Measurements from ENCODE around the gene PCAT6.

The PCAT6 gene

DNA sequence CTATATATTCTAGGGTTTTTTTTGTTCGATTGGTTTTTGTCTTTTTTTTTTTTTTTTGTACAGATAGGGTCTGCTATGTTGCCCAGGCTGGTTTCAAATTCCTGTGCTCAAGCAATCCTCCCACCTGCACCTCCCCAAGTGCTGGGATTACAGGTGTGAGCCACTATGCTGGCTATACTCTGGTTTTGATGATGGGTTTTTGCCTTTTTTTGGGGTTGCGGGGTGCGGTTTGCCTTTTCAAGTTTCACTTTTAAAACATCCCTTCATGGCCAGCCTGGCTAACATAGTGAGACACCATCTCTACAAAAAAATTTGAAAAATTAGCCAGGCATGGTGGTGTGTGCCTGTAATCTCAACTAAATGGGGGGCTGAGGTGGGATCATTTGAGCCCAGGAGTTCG lies 12.5 kb upstream of the PCAT6 start:
- Histone ChIP-seq H3K27me3 (ENCODE audit: control insufficient read depth in 1 of 2, insufficient read depth in 2 of 2, low read length in 2 of 2) (no peaks in the 10 kb centered on the region), H3K9ac (ENCODE audit: low read length) (no peak overlapping the region), H3K9me3 (ENCODE audit: low read length) (no peaks in the 10 kb centered on the region), H3K27ac (ENCODE audit: low read depth, low read length) (no peak overlapping the region), H3K4me3 (ENCODE audit: low read depth in 1 of 2, low read length in 2 of 2) (no peak overlapping the region), H3K36me3 (ENCODE audit: insufficient read depth, low read length) (no peaks in the 10 kb centered on the region), H3K4me1 (ENCODE audit: insufficient read depth, low read length) (no peaks in the 10 kb centered on the region)

DNA sequence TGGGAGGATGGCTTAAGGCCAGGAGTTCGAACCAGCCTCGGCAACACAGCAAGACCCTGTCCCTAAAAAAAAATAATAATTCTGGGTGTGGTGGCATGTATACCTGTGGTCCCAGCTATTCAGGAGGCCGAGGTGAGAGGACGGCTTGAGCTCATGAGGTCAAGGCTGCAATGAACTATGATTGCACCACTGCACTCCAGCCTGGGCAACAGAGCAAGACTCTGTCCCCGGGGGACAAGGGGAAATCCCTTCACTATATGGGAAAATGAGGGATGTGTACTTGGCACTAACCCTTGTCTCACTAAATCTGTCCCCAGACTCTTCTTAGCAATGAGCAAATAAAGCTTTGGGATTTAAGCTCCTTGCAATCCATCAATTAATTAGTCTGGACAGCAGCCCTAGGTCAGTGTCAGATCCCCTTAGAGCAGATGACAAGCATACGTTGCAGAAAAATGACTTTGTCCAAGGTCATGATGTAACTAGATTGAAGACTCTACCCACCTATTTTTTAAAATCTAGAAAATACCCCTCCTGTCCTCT lies 11.9 kb upstream of the PCAT6 start:
- no peak overlapping the region for H3K4me3 ChIP-seq (ENCODE audit: low read depth in 1 of 2, low read length in 2 of 2)
- no peaks in the 10 kb centered on the region for H3K27me3 ChIP-seq (ENCODE audit: control insufficient read depth in 1 of 2, insufficient read depth in 2 of 2, low read length in 2 of 2)
- H3K36me3 ChIP-seq (ENCODE audit: insufficient read depth, low read length) = no peaks in the 10 kb centered on the region
- H3K9me3 ChIP-seq (ENCODE audit: low read length) = no peaks in the 10 kb centered on the region
- no peak overlapping the region for H3K9ac ChIP-seq (ENCODE audit: low read length)
- no peaks in the 10 kb centered on the region for H3K4me1 ChIP-seq (ENCODE audit: insufficient read depth, low read length)
- H3K27ac ChIP-seq (ENCODE audit: low read depth, low read length) = no peak overlapping the region

DNA sequence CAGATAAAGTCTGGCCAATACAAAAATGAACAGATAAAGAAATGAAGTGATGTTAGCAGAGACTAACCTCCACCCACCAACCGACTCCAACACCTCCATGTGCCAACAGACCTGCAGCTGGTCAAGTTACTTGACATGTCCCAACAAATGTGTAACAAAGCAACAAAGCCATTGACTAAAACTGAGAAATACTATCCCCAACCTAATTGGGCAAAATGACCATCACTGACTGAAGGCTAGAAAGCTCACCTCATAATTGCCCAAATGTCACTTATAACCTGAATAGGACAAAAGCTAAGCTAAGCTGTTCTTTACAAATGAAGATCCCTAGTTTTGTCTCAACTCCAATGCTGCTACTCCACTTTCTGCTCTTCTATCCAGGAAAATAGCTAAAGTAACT lies 10.0 kb upstream of the PCAT6 start:
- Histone ChIP-seq H3K4me1 (ENCODE audit: insufficient read depth, low read length) (peaks cover 5% of the 10 kb centered on the region), H3K9me3 (ENCODE audit: low read length) (no peaks in the 10 kb centered on the region), H3K27me3 (ENCODE audit: control insufficient read depth in 1 of 2, insufficient read depth in 2 of 2, low read length in 2 of 2) (no peaks in the 10 kb centered on the region), H3K27ac (ENCODE audit: low read depth, low read length) (no peak overlapping the region), H3K36me3 (ENCODE audit: insufficient read depth, low read length) (no peaks in the 10 kb centered on the region), H3K4me3 (ENCODE audit: low read depth in 1 of 2, low read length in 2 of 2) (no peak overlapping the region), H3K9ac (ENCODE audit: low read length) (no peak overlapping the region)

DNA sequence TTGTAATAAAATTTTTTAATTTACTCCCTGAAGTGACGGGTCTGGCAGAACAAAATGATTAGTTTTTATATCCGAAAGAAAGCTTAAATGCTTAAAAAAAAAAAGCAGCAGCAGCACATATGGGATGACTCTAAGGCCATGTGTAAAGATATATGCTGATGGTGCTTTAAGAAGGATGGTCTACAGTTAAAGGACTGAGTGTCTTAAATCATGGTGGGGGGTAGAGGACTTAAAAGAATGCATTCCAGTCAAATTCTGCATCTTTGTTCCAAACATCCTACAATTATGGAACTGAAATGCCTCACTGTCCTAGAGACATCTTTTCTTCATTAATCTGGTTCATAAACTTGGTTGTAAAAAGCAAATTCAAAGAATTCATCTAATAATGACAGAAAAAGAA lies 9.6 kb upstream of the PCAT6 start:
- peaks cover 9% of the 10 kb centered on the region for H3K4me1 ChIP-seq (ENCODE audit: insufficient read depth, low read length)
- H3K9me3 ChIP-seq (ENCODE audit: low read length) = no peaks in the 10 kb centered on the region
- no peaks in the 10 kb centered on the region for H3K27me3 ChIP-seq (ENCODE audit: control insufficient read depth in 1 of 2, insufficient read depth in 2 of 2, low read length in 2 of 2)
- no peak overlapping the region for H3K9ac ChIP-seq (ENCODE audit: low read length)
- H3K4me3 ChIP-seq (ENCODE audit: low read depth in 1 of 2, low read length in 2 of 2) = no peak overlapping the region
- H3K27ac ChIP-seq (ENCODE audit: low read depth, low read length) = no peak overlapping the region
- H3K36me3 ChIP-seq (ENCODE audit: insufficient read depth, low read length) = no peaks in the 10 kb centered on the region

DNA sequence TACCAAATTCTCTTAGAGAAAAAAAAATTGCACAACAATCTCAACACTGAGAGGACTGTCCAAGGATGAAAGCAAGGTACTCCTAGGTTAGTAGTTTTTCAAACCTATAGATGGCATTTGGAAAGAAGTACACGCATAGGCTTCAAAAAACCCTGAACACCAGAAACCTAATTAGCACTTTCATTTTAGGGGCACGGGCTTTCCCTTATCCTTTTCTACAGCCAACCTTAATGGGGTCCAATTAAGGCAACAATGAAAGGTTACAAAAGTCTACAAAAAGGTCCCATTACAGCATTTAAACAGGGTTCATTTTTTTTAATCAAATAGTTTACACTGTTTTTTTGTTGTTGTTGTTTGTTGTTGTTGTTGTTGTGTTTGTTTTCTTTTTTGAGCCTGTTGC lies 8.7 kb upstream of the PCAT6 start:
- peaks cover 13% of the 10 kb centered on the region for H3K4me1 ChIP-seq (ENCODE audit: insufficient read depth, low read length)
- no peaks in the 10 kb centered on the region for H3K36me3 ChIP-seq (ENCODE audit: insufficient read depth, low read length)

DNA sequence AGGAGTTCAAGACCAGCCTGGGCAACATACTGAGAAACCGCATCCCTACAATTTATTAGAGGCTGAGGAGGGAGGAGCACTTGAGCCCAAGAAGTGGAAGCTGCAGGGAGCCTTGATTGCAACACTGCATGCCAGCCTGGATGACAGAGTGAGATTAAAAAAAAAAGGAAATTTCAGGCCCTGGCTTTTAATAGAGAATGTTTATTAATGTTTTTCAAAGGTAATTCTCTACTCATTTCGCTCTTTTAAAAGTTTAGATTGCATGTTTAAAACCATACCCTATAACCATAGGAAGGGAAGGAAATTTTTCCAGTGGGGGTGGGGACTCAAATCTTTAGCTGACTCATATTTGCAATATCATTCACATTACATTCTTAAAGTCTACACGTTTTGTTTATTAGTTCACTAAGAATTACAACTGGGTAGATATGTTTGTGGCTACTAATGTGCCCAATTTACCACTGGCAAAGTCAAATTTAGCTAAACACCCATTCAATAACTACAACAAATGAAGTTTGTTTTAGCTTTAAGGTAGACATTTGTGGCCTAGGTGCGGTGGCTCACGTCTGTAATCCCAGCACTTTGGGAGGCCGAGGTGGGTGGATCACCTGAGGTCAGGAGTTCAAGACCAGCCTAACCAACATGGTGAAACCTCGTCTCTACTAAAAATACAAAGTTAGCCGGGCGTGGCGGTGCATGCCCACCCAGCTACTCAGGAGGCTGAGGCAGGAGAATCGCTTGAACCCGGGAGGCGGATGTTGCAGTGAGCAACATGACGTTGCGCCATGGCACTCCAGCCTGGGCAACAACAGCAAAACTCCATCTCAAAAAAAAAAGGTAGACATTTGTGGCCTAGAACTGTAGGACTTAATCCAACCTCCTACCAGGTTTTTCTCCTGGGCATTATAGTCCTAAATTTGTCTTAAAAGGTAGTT lies 7.5 kb upstream of the PCAT6 start:
- Histone ChIP-seq H3K36me3 (ENCODE audit: insufficient read depth, low read length) (no peaks in the 10 kb centered on the region), H3K27me3 (ENCODE audit: control insufficient read depth in 1 of 2, insufficient read depth in 2 of 2, low read length in 2 of 2) (no peaks in the 10 kb centered on the region), H3K9me3 (ENCODE audit: low read length) (no peaks in the 10 kb centered on the region), H3K4me3 (ENCODE audit: low read depth in 1 of 2, low read length in 2 of 2) (no peak overlapping the region), H3K27ac (ENCODE audit: low read depth, low read length) (no peak overlapping the region), H3K4me1 (ENCODE audit: insufficient read depth, low read length) (peaks cover 13% of the 10 kb centered on the region), H3K9ac (ENCODE audit: low read length) (no peak overlapping the region)

More for the DNA sequence above, 8.7 kb upstream of the PCAT6 start:
- H3K9ac ChIP-seq (ENCODE audit: low read length) = no peak overlapping the region
- no peaks in the 10 kb centered on the region for H3K27me3 ChIP-seq (ENCODE audit: control insufficient read depth in 1 of 2, insufficient read depth in 2 of 2, low read length in 2 of 2)
- no peak overlapping the region for H3K4me3 ChIP-seq (ENCODE audit: low read depth in 1 of 2, low read length in 2 of 2)
- no peaks in the 10 kb centered on the region for H3K9me3 ChIP-seq (ENCODE audit: low read length)
- H3K27ac ChIP-seq (ENCODE audit: low read depth, low read length) = no peak overlapping the region

DNA sequence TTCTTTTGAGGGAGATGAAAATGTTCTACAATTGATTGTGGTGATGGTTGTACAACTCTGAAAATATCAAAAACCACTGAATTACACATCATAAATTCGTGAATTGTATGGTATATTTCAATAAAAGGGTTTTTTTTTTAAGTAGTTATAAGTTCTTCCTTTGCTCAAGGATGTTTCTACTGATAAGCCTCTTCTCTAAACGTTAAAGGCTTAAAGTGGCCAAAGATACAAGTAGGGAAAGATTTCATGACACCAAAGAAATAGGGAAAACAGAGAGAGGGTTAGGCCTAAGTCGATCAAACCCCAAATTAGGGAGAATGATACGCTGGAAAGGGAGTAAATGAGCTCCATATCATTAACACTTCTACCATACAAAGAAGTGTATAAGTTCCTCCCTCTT lies 6.6 kb upstream of the PCAT6 start:
- Histone ChIP-seq H3K27me3 (ENCODE audit: control insufficient read depth in 1 of 2, insufficient read depth in 2 of 2, low read length in 2 of 2) (no peaks in the 10 kb centered on the region), H3K9me3 (ENCODE audit: low read length) (no peaks in the 10 kb centered on the region), H3K36me3 (ENCODE audit: insufficient read depth, low read length) (no peaks in the 10 kb centered on the region), H3K4me1 (ENCODE audit: insufficient read depth, low read length) (peaks cover 13% of the 10 kb centered on the region), H3K9ac (ENCODE audit: low read length) (no peak overlapping the region), H3K4me3 (ENCODE audit: low read depth in 1 of 2, low read length in 2 of 2) (no peak overlapping the region), H3K27ac (ENCODE audit: low read depth, low read length) (no peak overlapping the region)

DNA sequence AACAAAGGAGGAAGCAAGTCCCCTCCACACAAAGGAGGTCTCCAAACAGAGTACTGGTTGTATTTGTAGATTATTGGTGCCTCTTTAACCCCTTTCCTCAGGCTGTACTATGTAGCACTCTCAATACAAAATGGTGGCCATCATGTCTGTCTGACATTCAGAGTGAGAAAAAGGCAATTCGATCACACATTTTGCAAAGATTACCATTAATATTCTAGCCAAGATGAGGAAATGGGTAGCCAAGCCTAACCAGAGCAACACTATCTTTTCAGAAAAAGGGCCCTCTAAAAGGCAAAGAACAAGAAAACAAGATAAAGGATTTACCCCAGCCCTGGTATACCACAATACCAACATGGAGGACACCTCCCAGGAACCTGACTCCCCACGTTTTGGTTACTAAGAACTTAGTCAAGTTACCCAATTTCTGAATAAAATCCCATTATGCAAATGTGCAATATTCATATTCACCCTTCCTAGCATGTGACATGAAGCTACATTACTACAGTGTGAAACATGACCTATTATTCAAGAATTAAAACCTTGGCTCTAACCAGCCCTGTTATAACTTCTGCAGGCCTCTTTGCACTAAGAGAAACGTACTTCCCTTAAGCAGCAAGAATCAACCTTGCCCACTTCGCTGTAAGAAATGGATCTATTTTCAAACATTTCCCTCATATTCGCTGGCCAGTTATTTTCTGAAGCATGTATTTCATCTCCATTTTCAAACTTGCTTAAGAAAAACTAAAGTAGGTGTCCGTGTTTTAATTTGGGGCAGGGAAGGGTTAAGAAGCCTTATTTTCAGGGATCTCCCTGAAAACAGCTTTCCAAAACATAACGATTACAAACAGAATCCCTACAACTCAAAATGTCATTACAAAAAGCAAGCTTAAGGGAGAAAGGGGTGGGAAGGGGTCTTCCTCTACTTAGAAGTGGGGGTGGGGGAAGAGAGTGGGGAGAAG lies 4.6 kb upstream of the PCAT6 start:
- H3K4me1 ChIP-seq (ENCODE audit: insufficient read depth, low read length) = peaks cover 13% of the 10 kb centered on the region
- no peaks in the 10 kb centered on the region for H3K9me3 ChIP-seq (ENCODE audit: low read length)
- H3K36me3 ChIP-seq (ENCODE audit: insufficient read depth, low read length) = no peaks in the 10 kb centered on the region
- H3K4me3 ChIP-seq (ENCODE audit: low read depth in 1 of 2, low read length in 2 of 2) = peak overlapping the region; percentile 80 to 86
- H3K27ac ChIP-seq (ENCODE audit: low read depth, low read length) = peak overlapping the region; percentile 92
- H3K27me3 ChIP-seq (ENCODE audit: control insufficient read depth in 1 of 2, insufficient read depth in 2 of 2, low read length in 2 of 2) = no peaks in the 10 kb centered on the region
- peak overlapping the region; percentile 74 for H3K9ac ChIP-seq (ENCODE audit: low read length)

DNA sequence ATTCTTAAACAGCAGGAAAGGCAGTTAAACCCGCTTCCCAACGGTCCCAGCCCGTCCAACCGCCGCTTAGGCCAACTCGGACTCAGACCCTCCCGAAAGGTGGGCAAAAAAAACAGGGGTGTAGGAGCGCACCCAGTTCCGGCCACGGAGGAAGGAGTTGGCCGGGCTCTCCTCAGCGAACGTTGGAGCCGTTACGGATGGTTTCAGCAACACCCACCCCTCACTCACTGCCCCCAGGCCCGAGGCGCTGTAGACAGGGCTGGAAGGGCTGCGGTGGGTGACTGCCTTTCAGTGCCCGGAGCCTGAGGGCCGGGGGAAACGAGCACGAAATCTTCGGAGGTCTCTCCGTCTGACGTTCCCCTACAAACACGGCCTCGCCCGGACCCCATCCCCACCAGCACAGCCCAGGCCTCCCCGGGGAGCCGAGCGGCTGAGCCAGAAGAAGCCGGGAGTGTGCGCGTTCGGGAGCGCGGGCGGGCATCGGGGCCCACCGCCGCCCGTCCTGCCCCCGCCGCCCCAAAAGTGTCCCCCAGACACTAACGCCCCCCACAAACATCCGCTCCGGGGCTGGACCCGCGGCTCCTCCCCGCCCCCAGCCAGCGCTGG lies 3.8 kb upstream of the PCAT6 start:
- H3K36me3 ChIP-seq (ENCODE audit: insufficient read depth, low read length) = no peaks in the 10 kb centered on the region
- peak overlapping the region; percentile 74 for H3K9ac ChIP-seq (ENCODE audit: low read length)
- peak overlapping the region; percentile 92 for H3K27ac ChIP-seq (ENCODE audit: low read depth, low read length)
- no peaks in the 10 kb centered on the region for H3K27me3 ChIP-seq (ENCODE audit: control insufficient read depth in 1 of 2, insufficient read depth in 2 of 2, low read length in 2 of 2)
- peak overlapping the region; percentile 80 to 86 for H3K4me3 ChIP-seq (ENCODE audit: low read depth in 1 of 2, low read length in 2 of 2)
- peaks cover 18% of the 10 kb centered on the region for H3K4me1 ChIP-seq (ENCODE audit: insufficient read depth, low read length)
- no peaks in the 10 kb centered on the region for H3K9me3 ChIP-seq (ENCODE audit: low read length)

DNA sequence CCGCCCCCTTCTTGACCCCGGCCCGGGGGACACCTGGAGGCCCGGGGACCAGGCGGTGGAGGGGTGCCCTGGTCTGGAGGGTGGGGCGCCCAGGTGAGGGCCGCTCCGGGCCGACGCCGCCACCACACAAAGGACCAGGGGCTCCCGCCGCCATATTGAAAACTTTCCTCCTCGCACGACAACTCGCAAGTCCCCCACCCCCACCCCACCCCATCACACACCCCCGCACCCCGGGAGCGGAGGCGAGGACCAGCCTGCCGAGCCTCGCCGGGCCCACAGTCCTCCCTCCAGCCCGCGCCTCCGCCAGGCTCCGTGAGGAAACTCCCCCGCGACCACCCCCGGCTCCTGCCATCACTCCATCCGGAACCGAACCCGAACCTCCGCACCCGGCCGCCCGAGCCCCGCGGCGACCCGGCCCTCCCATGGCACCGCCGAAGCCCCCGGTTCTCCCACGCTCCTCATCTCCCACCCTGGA lies 3.3 kb upstream of the PCAT6 start:
- peaks cover 18% of the 10 kb centered on the region for H3K4me1 ChIP-seq (ENCODE audit: insufficient read depth, low read length)
- H3K27me3 ChIP-seq (ENCODE audit: control insufficient read depth in 1 of 2, insufficient read depth in 2 of 2, low read length in 2 of 2) = no peaks in the 10 kb centered on the region
- no peaks in the 10 kb centered on the region for H3K36me3 ChIP-seq (ENCODE audit: insufficient read depth, low read length)
- H3K9ac ChIP-seq (ENCODE audit: low read length) = peak overlapping the region; percentile 31
- H3K9me3 ChIP-seq (ENCODE audit: low read length) = no peaks in the 10 kb centered on the region
- peak overlapping the region; percentile 92 for H3K27ac ChIP-seq (ENCODE audit: low read depth, low read length)
- H3K4me3 ChIP-seq (ENCODE audit: low read depth in 1 of 2, low read length in 2 of 2) = peak overlapping the region; percentile 80 to 86
